ENCODE measurements around the gene CATSPERB.
A peak's percentile ranks its signal among the peaks of the same experiment; 100 is the strongest.
"Not testable (repeated sequence)": the region's sequence is repeated elsewhere in the genome, so short reads cannot be mapped to it uniquely, and the experiment has no call there.

CATSPERB gene

DNA sequence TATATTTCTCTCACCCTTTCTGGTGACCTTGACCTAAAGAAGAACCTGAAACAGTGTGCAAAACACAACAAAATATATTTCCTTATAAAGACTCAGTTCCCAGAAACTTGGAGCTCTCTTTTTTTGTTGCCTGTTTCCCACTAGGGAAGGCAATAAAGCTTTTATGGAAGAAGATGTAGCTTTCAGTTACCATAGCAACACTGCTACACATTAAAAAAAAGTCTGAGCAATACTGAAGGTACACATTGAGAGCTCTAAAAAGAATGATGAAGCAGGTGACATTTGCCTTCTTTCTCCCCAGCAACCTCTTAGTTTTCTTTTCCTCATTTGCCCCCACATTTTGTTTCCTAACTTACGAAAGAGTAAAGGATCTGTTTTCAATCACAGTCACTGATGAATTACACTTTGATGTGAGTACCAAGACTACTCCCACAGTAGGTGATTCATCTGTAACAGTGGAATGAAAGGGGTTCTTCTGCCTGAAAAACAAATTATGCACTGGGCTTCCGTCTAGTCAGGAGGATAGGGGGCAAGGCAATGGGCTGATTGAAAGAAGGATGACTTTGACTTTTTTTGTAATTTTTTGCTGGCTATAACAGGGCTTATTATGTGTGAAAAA, 1.1 kb upstream of the CATSPERB start:
- DNase-seq (ENCODE audit: low read depth) = no peak

GRCh38 chr14:91732439-91732838, 553 bp upstream of the CATSPERB start:
- no peak for DNase-seq (ENCODE audit: low read depth)

GRCh38 chr14:91731018-91731417, 868 bp downstream of the CATSPERB start:
- DNase-seq (ENCODE audit: low read depth) = no peak

- no peak for DNase-seq (ENCODE audit: low read depth)
These were observed 2.1 kb downstream of the CATSPERB start for GRCh38 chr14:91729756-91730155.

DNA sequence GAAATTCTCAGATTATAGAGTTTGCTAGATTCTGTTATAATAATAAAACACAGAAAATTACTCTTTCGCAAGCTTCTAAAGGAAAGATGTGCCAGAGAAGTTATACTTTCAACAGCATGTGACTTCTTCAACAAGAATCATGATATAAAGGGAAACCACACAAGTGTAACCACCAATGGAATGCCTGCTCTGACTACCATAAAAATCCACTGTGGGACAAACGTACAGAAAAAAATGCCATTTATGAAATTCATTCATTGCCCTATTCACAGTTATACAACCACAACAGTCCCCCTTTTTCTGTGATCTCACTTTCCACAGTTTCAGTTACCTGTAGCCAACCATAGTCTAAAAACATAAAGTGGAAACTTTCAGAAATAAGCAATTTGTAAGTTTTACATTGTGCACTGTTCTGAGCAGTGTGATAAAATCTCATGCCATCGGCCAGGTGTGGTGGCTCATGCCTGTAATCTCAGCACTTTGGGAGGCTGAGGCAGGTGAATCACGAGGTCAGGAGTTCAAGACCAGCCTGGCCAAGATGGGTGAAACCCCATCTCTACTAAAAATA, 3.2 kb downstream of the CATSPERB start:
- no peak for DNase-seq (ENCODE audit: low read depth)

- DNase-seq (ENCODE audit: low read depth) = no peak
These were observed 4.8 kb downstream of the CATSPERB start for GRCh38 chr14:91727121-91727520.

DNA sequence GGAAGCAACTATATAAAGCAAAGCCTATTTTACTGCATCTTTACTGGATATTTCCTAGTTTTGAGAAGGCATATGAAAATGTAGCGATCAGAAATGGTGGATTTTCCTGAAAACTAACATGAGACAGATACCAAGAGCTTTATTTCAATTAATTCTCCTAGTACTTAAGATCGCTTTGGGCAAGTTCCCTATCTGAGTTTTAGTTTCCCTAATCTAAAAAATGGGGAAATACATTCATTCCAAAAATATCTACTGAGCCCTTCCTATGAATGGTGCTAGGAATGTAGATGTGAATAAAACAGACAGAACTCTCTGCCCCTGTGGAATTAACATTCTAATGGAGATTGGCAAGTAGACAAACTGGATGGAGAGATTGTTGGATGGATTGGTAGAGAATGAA, 8.4 kb downstream of the CATSPERB start:
- no peak for DNase-seq (ENCODE audit: low read depth)

DNA sequence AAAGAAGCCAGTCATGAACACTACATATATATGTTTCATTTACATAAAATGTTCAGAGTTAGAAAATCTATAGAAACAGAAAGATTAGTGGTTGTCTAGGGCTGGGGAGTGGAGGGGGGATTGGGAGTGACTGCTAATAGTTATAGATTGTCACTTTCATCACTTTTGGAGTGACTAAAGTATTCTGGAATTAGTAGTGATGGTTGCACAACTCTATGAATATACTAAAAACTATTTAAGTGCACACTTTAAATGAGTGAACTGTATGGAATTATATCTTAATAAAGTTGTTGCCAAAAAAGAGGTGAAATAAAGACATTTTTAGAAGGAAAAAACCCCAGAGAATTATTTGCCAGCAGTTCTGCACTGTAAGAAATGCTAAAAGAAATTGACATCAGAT, 9.5 kb downstream of the CATSPERB start:
- DNase-seq (ENCODE audit: low read depth) = no peak

GRCh38 chr14:91719839-91720238, 12.0 kb downstream of the CATSPERB start:
- DNase-seq (ENCODE audit: low read depth) = no peak

GRCh38 chr14:91716999-91717398, 14.9 kb downstream of the CATSPERB start:
- DNase-seq (ENCODE audit: low read depth) = no peak

DNA sequence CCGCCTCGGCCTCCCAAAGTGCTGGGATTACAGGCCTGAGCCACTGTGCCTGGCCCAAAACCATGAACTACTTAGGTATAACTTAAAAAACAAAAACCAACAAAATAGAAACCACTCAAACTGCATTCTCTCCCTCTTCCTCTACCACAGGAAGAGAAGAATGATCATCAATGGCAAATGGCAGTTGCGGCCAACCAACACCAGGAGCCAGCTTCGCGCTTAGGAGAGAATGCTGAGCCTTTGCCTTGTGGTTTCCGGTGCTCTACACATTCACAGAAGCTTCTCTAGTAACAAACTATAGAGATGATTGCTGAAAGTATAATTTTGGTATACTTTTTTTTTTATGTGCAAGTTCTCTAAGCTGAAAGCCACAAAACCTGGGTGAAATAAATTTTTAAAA, 17.1 kb downstream of the CATSPERB start:
- DNase-seq (ENCODE audit: low read depth) = peak; percentile 3

DNA sequence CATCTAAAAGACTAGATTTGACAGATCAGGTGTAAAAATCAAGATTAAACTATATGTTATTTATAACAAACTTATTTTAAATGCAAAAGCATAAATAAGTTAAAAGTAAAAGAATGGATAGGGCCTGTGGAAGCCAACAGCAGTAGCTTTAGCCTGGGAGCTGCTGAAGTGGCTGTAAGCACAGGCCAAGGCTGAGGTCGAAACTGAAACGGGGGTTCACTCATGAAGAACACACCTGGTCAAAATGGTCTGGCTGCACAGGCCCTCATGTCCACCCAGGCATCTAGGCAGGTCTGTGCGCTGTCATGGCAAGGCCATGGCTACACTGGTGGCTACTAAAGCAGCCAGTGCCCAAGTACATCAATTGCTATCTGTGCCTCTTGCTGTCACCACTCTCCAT, 23.1 kb downstream of the CATSPERB start:
- no peak for DNase-seq (ENCODE audit: low read depth)

DNA sequence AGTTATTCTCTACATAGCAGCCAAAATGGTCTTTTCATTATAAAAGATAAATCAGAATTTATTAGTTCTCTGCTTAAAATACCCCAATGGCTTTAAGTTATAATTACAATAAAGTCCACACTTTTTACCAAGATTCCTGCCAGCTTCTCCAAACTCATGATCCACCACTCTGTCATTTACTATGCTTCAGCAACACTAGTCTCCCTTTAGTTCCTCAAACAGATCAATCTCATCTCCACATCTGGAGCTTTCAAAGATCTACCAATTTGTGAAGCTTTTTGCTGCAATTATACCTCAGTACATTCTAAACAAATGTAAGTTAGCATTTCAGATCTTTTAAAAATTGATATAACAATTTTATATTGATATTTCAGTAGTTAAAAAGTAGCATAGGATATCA, 24.9 kb downstream of the CATSPERB start:
- DNase-seq (ENCODE audit: low read depth) = no peak

DNA sequence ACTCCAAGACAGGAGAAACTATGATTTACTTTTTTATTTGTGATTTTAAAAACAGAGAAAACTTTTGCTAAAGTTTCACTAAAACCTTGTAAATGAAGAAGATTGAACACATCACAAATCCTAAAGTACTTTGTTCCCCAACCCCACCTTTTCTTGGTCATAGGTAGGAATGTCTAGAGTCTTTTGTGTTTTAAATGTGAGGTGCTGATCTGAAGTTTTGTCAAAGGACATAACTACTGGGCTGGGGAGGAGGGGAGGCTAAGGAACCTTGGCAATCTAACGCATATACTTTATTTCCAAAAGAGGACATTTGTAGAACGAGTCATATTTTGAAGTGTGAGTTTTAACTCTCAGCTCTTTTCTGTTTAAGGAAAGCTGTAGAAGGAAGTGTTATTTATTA, 37.2 kb downstream of the CATSPERB start:
- no peak for DNase-seq (ENCODE audit: low read depth)

GRCh38 chr14:91693346-91693745, 38.5 kb downstream of the CATSPERB start:
- DNase-seq (ENCODE audit: low read depth) = no peak

- no peak for DNase-seq (ENCODE audit: low read depth)
These were observed 39.8 kb downstream of the CATSPERB start for GRCh38 chr14:91692075-91692474.

DNA sequence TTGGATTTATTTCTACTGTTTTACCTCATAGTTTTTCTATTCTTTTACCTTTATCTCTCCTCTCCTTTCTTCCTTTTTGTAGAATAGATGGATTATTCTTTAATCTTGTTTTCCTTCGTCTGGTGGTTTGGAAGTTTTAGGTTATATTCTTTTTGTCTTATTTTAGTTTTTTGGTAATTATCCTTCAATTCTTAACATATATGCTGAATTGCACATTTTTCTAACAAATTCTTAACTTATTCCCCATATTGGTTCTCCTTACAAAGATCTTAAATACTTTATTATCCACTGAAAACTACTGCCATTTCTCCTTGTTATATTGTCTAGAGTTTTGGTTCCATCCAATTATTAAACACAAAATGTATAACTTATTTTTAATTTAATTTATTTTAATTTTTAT, 42.3 kb downstream of the CATSPERB start:
- no peak for DNase-seq (ENCODE audit: low read depth)

GRCh38 chr14:91687436-91687835, 44.5 kb downstream of the CATSPERB start:
- not testable (repeated sequence) for DNase-seq (ENCODE audit: low read depth)

DNA sequence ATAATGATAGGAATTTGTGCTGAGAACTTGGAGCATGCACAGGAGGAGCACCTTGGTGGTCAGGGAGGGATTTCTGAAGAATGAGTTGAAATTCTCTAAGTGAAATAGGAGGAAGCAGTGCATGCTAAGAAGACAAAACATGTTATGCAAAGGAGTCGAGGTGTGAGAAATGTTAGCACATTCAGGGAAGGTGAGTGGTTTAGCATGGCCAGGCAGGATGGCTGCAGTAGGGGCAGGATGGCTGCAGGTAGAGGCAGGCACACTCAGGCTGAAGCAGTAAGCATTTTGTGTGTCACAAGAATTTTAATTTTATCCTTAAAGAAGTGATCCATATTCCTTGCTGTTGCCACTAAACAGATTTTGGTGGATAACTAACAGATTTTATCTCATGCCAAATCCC, 46.3 kb downstream of the CATSPERB start:
- DNase-seq (ENCODE audit: low read depth) = no peak

GRCh38 chr14:91681893-91682563, 49.9 kb downstream of the CATSPERB start:
- DNase-seq (ENCODE audit: low read depth) = no peak

GRCh38 chr14:91681118-91681517, 50.8 kb downstream of the CATSPERB start:
- no peak for DNase-seq (ENCODE audit: low read depth)

DNA sequence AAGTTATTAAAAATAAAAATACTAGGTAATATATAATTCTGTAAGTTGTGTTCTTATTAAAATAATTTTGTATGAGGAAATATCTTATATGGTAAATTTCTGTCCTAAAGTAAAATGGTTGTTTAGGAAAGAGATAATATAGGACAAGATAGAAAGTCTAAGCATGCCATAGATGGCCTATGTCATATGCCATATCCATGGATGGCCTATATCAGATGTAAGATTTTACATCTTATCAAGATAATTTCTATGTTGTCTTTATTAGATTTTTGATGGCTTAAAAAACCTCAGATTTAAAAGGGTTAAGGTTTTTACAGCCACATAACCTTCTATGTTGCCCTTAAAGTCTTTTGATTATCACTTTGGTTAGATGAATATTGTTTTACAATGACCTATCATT, 52.6 kb downstream of the CATSPERB start:
- DNase-seq (ENCODE audit: low read depth) = no peak

GRCh38 chr14:91677687-91678086, 54.2 kb downstream of the CATSPERB start:
- DNase-seq (ENCODE audit: low read depth) = not testable (repeated sequence)

GRCh38 chr14:91674911-91675310, 57.0 kb downstream of the CATSPERB start:
- DNase-seq (ENCODE audit: low read depth) = no peak
